GM18520 (cell line): Measurements from ENCODE around the gene SNHG17.
"Not testable (repeated sequence)": the region's sequence is repeated elsewhere in the genome, so short reads cannot be mapped to it uniquely, and the experiment has no call there.

Experiments used
- ATAC-seq: cut with Tn5 transposase; IDR thresholded peaks from one replicate; pipeline ENCODE4 v1.9.1; 2021; ENCODE audit not compliant: unreplicated experiment

Gene SNHG17

DNA sequence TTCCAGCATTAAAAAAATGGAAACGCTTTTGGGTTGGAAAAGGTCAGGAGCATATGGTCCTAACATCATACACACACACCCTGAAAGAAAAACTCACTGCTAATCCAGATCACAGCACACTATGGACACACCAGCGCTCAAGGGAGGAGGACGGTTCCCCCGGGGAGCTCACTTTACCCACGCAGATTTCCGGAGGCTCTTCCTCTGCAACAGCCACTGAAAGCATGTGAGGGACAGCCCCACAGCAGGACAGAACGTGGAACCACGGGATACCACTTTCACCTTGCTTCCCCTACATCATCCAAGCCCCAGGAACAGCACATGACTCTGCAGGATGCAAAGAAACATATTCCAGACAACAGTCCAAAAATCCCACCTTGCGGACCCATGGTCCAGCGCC, 13.2 kb downstream of the SNHG17 start:
- ATAC-seq = no peak

DNA sequence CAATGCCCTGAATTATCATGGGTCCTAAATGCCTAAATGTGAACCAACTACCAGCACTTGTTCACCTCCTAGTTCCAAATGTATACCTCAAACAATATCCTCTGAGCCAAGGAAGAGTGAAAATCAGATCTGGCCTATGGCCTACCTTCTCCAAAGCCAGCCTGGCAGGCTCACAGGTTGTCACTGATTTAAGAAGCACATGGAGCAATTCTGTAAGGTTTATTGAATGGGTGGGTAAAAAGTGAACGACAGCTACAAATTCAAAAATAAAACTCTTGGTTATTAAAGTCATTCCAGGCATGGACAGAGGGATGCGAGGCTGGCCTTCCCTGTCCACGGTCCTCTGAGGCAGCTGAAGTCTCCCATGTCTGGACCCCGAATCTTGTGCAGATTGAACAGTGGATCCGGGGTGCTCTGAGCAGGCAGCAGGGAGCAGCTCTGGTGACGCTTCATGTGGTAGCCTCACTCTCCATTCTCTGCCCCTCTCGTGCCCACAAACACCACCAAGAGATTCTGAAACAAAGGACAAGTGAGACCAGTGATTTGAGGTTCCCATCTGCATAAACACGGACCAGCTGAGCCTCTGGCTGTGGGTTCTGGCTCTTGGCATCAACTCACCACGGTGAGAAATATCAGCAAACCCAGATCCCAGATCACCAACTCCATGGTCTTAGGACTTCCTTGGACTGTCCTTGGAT, 14.6 kb downstream of the SNHG17 start:
- no peak for ATAC-seq

DNA sequence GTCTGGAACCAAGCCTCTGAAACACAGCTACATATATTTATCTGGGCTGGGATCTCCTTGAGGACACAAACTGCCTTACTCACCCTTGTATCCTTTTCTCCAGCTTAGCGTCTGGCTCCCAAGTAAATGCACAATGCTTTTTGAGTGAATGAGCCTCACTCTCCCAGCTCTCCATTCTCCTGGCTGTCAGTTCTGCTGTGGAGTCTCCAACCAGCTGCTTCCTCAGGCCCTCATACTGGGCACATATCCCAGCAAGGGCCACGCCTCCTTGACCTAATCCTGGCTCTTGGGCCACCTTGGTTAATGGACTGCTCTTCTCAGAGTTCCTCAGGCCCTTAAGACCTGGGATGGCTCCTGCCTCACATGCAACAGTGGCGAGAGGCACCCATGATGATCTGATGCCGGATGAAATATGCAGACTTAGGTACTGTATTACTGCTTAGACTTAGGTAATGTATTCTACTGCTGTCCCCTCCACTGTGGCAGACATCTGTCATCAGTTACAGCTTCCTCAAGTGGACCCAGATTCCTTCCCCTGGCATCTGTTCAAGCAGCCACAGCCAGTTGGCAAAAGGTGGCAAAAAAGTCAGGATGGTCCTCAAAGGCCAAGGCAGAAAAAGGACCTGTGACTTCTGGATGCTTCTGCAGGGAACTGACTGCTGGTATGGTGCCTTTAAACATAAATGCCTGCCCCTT, 16.5 kb downstream of the SNHG17 start:
- ATAC-seq = no peak

DNA sequence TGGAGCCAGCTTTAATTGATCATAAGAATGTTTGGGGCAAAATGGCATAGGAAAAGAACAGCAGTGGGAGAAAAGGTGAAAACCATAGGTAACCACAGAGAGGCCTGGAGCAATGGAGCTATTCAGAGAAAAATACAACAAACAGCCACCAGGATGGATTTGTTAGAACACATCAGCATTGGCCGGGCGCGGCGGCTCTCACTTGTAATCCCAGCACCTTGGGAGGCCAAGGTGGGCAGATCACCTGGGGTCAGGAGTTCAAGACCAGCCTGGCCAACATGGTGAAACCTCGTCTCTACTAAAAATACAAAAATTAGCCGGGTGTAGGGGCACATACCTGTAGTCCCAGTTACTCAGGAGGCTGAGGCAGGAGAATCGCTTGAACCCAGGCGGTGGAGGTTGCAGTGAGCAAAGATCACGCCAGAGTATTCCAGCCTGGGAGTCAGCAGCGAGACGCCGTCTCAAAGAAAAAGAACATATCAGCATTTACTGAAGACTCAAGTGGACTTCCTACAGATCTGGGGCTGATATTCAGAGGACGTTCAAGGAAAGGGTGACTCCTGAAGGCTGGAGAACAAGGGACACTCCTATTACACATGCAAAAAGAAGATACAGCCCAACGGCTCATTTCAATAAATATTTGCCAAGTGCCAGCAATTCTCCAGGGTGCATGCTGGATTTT, 20.2 kb downstream of the SNHG17 start:
- ATAC-seq = no peak

DNA sequence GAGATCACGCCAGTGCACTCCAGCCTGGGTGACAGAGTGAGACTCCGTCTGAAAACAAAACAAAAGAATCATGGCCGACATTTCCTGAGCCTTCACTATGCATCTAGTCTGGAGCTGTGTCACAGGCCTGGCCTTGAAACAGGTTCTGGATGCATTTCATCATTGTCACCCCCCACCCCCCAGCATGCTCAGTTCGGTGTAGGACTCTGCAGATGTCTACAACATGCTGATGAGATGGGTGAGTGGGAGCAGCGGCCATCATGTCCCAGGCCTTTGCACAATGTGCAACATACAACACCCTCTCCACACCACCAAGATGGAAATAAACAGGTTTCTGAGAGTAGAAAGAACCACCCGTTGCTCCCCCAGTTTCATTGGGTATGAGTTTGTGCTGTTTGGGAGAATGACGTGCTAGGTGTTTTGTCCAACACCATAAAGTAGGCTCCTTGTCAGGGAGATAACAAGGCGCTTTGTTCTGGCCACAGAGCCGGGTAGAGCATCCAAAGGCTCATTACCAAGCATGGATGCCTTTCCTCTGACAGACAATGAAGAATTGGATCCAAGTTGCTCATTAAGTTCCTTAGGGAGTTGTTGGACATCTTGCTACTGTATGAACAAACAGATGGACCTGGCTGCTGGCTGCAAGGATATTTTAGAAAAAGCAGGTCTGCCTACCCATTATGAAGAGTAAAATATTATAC, 22.1 kb downstream of the SNHG17 start:
- no peak for ATAC-seq

DNA sequence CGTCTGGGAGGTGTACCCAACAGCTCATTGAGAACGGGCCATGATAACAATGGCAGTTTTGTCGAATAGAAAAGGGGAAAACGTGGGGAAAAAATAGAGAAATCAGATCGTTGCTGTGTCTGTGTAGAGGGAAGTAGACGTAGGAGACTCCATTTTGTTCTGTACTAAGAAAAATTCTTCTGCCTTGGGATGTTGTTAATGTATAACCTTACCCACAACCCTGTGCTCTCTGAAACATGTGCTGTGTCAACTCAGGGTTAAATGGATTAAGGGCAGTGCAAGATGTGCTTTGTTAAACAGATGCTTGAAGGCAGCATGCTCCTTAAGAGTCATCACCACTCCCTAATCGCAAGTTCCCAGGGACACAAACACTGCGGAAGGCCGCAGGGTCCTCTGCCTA, 27.3 kb downstream of the SNHG17 start:
- ATAC-seq = not testable (repeated sequence)

DNA sequence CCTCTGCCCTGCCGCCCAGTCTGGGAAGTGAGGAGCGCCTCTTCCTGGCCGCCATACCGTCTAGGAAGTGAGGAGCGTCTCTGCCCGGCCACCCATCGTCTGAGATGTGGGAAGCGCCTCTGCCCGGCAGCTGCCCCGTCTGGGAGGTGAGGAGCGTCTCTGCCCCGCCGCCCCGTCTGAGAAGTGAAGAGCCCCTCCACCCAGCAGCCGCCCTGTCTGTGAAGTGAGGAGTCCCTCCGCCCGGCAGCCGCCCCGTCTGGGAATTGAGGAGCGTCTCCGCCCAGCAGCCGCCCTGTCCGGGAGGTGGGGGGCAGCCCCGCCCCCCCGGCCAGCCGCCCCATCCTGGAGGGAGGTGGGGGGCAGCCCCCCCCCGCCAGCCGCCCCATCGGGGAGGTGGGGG, 27.8 kb downstream of the SNHG17 start:
- ATAC-seq = no peak

DNA sequence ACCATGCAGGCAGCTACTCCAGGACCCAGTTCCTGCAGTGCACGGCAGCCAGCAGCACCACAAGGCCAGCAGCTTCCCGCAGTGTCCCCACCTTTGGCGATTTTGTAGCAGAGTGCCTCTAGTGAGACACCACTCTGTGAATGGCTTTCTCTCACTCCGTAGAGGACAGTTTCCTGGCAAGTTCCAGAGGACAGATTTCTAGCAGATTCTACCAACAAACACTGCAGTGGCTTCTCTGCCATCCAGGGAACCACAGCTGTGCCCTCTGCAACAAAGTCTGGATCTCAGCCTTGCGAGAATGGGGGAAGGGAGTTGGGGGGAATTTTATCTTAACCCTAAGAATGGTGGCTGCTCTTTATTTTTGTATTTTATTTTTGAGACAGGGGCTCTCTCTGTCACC, 28.7 kb downstream of the SNHG17 start:
- no peak for ATAC-seq

DNA sequence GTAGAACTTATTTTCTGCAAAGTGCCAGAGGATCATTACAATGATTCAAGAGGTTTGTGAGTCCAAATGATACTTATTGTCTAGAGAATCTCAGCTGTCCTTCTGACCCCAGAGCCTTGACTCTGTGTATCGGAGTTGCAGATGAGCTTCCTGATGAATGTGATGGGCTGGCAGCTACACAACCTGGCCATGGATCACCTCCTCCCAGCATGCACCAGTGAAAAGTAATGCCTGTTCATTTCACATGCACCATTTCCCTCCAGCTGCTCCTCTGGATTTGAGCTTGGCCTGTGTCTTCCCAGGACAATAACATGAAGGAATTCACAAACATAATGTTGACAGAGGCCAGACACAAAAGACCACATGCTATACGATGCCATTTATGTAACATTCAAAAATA, 30.0 kb downstream of the SNHG17 start:
- no peak for ATAC-seq

DNA sequence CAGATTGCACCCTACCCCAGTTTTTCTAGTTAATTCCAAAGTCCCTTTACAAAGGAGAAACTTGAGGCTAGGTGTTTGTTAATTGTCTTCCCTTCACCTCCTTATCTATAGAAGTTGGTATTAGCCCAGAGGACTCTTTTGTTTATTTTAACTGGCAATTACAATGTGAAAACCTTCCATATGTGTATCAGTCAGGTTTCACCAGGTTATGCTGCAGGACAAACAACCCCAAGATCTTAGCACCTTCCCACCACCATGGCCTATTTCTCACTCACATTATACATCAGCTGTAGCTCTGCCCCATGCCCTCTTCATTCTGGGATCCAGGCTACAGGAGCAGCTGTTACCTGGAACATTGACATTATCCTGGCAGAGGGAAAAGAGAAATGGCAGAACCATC, 31.1 kb downstream of the SNHG17 start:
- no peak for ATAC-seq

DNA sequence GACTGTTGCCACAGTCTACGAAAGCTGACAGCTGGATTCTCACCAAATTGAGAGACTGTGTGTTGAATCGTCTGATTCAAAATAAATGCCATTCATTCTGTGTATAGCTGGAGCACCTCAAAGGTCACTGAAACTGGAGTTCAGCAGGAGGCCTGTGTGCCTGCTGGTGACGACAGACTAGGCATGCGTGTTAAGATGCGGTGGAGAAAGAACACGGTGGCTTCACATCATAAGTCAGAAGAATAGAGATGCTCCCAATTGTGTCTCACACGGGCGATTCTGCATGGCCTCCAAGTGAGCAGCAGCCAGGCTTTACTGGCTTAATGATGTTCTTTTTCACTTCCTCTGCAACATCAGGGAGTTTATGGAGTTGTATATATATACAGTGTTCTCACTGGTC, 32.3 kb downstream of the SNHG17 start:
- ATAC-seq = no peak

DNA sequence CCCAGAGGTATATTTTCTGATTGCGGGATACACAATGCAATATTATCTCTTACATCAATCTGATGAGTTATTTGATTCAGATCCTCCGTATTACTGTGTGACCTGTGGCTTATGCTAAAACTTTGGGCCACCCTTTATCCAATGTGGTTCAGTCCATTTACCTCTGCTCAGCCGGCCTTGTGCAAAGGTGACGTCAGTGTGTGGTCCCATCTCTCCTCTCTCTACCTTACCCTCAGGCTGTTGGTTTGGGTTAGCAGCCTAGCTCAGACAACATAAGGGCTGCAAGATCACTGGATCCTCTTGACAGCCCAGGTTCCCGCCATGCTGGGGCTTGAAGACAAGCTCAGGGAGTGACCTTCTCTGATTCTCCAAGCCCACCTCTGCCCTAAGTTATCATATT, 33.0 kb downstream of the SNHG17 start:
- no peak for ATAC-seq

DNA sequence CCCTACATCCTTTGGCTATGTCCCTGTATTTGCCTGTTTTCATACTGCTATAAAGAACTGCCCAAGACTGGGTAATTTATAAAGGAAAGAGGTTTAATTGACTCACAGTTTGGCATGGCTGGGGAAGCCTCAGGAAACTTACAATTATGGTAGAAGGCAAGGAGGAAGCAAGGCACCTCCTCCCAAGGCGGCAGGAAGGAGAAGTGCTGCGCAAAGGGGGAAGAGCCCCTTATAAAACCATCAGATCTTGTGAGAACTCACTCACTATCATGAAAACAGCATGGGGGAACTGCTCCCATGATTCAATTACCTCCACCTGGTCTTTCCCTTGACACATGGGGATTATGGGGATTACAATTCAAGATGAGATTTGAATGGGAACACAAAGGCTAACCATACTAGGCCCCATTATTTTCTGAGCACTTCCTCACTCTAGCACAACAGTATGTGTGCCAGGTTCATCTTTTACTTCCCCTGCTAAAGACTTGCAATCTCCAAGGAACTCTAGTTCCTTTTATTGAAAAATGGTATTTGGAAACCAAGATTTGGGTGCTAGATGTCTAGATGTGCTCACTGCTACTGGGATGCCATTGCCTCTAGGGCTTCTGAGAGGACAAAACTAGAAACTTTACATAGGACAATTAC, 39.3 kb downstream of the SNHG17 start:
- ATAC-seq = not testable (repeated sequence)

DNA sequence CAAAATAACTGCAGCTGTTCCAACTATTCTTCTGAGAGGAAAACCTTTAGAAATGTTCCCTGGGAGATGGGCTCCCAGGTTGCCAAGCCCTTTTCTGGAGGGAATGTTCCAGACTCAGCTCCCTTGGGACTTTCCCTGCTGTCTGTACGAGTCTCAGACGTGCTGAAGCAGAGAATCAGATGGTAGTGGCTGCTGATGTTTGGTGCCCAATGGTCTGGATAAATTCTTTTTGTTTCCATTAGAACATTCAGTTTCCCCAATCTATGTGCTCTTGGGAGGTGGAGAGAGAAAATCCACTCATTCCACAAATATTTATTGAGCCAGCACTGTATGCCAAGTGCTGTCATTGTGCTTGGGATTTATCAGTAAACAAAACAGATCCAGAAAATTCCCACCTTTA, 40.0 kb downstream of the SNHG17 start:
- ATAC-seq = no peak

DNA sequence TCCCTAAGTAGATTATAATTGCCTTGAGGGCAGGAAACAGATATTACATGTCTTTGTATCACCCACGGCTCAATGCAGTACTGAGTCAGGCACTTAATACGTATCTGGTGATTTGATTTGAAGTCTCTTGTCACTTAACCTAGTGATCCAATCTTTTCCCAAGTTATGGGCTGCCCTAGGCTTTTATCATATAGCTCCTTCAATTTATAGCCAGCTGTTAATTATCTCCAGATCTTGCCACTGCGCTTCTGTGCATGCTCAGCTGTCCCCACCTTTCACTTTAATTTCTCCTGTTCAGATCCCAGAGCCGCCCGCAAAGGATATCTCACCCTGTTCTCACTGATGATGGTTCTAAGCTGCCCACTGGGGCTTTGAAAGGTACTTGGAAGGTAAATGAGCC, 41.9 kb downstream of the SNHG17 start:
- ATAC-seq = no peak

DNA sequence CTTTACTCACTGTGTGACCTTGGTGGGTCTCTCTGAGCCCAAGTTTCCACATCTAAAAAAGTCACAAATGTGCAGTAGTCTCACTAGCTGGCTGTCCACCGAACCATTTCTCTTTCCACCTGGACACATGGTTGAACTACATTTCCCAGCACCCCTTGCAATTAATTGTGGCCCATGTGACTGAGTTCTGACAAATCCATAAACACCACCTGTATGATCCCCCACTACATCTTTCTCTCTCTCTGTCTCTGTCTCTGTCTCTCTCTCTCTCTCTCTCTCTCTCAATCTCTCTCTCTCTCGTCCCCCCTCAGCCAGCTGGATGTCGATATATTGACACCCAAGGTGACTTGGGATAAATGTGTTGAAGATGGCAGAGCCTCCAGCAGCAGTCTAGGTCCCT, 42.8 kb downstream of the SNHG17 start:
- no peak for ATAC-seq

DNA sequence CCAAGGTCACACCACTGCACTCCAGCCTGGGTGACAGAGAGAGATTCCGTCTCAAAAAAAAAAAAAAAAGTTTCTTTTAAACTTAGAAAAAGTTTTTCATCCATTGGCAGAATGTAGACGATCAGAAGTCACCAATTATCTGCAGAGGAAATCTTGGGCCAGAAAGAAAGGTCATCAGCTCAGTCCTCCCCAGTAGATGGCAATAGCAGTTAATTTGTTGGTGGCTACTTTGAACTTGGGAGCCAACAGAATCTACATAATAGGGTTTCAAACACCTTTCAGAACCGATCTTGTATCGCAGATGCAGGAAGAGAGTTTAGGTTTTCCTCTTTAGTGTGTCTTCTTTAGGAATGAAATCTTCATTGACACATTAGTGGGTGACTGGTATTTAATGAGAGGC, 47.2 kb downstream of the SNHG17 start:
- no peak for ATAC-seq

DNA sequence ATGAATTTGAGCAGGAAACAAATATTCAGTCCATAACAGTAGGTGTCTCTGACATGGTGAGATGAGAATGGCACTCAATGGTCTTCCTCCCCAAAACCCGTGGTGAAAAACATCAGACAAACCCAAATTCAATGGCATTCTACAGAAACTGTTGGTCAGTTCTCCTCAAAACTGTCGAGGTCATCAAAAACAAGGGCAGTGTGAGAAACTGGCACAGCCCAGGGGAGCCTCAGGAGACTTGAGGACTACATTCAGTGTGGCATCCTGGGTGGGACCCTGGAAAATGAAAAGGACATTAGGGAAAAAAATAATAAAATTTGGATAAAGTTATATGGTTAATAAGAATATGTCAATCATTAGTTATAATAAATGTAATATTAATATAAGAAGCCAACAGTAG, 48.3 kb downstream of the SNHG17 start:
- ATAC-seq = no peak

DNA sequence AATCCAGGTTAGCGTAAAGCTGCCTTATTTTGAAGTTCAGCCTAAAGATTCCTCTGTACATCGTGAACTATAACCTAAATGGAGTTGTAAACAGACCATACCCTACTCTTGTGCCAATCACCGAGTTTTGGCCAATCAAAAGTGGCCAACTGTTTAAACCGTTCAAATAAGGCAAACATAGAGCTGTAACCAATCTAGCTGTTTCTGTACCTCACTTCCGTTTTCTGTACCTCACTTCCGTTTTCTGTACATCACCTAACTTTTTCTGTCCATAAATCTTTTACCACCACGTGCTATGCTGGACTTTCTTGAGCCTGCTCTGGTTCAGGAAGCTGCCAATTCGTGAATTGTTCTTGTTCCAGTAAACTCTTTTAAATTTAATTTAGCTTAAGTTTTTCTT, 49.1 kb downstream of the SNHG17 start:
- ATAC-seq = no peak

DNA sequence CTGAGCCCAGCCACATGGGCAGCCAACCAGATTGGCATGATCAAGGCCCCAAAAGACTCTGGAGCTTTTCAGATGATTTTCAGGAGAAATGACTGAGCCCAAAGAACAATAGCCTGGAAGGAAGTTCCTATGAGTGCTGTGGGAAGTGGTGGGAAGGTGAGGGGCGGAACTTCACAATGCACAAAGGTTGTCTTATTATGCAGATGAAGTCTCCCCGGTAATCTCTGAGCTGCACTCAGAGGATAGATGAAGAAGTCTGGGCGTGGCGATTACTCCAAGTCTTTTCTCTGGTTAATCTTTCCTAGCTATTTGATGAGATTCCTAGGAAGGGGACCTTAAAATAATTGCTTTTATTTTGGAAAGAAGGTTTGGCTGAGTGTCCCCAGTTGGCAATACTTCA, 52.0 kb downstream of the SNHG17 start:
- ATAC-seq = no peak

DNA sequence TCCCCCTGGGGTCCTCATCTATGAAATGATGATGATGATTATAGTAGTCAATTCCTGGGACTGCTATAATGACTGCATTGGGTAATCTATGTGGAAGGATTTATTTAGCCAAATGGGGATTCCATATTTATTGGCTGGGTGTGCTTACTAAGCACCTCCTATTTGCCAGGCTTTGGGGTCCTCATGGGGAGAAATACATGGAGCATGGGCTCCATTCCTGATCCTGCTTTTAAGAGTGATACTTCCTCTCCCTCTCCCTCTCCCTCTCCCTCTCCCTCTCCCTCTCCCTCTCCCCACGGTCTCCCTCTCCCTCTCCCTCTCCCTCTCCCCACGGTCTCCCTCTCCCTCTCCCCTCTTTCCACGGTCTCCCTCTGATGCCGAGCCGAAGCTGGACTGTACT, 57.3 kb downstream of the SNHG17 start:
- ATAC-seq = not testable (repeated sequence)
